HG03066 (cell line): ENCODE results near the gene CST6.
"Not testable (repeated sequence)": the region's sequence is repeated elsewhere in the genome, so short reads cannot be mapped to it uniquely, and the experiment has no call there.

Experiments
- ATAC-seq: cut with Tn5 transposase; IDR thresholded peaks from one replicate; pipeline ENCODE4 v1.9.1; 2021; ENCODE audit warnings: low read depth; ENCODE audit not compliant: unreplicated experiment

The CST6 gene

GRCh38 chr11:65982824-65983588 is 28.8 kb upstream of the CST6 start:
- no peak for ATAC-seq

GRCh38 chr11:65983589-65983987 is 28.2 kb upstream of the CST6 start:
- no peak for ATAC-seq

- no peak for ATAC-seq
Measured at GRCh38 chr11:65987336-65987735, 24.5 kb upstream of the CST6 start.

DNA sequence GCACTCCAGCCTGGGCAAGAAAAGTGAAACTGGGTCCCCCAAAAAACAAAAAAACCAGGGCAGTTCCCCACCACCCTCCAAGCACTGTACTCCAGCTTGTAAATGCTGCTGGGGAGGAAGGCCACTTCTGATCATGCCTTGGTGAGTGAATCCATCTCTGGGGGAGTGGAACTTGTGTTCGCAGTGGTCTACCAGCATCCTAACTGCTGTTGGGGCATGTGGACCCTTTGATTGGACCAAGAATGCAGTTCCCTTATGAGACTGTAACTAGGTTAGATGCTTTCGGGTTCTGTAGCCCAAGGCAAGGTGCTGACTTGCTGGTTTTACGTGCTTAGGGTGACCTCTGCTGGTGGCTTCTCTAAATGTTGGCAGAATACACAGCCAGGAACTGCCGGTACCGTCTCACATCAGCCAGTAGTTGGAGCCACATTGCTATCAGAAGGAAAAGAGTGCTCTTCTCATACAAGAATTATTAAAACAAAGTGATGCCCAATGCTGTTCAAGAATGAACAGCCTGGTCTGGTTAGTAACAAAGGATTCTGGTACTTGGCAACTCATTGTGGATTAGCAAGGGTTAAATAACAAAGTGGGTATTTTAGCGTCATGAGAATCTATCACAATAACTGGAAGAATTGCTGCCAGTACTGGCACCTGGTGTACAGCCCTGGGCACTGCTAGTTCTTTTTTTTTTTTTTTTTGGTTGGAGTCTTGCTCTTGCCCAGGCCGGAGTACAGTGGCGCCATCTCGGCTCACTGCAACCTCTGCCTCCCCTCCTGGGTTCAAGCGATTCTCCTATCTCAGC is 22.8 kb upstream of the CST6 start:
- ATAC-seq = peak; percentile 88

GRCh38 chr11:65992056-65992455 is 19.8 kb upstream of the CST6 start:
- no peak for ATAC-seq

DNA sequence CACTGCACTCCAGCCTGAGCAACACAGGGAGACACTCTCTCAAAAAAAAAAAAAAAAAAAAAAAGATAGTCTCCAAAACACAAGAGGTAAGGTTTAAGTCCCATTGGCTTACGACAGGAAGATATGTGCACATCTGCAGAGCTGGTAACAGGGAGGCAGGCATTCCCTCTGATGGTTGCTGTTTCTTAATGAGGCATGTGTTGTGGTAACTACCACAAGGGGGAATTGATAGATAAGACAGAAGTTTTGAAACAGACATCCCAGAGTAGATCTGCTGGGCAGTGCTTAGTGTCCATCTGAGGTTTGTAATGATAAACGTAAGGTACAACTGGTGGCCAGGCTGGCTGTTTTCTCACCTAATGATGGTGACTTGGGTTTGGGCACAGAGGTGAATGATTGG is 14.5 kb upstream of the CST6 start:
- no peak for ATAC-seq

DNA sequence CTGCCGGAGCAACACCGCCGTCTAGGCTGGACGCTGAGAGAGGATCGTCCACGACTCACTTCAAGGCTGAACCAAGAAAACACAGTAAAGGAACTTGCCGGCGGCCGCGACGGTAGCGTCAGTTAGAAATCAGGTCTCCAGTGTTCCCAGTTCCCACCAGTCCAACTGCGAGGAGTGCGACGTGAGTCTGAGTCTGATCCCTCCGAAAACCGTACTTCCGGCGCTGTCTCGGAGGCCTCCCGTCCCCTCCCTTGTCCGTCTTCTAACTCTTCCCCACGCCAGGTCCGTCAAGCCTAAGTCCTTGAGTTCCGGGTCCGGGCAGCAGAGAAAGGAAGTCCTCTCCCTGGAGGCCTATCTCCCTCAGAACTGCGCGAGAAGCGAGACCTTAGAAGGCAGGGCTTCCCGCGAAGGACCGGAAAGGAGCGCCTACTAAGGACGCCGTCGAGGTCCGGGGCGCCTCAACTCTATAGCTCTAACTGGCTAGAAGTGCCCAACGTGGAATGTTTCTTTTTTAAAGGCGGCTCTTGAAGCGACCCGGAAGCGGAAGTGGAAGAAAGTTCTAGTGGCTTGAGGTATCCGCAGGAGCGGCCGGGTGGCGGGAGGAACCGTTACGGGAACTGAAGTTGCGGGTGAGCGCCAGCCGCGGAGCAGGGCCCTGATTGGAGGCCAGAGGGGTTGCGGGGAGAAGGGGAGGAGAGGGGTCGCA is 9.7 kb upstream of the CST6 start, which contains the start of the genes BANF1 and EIF1AD:
Gene BANF1 (plus strand): TSS at position 562 of the 706 bp plus-strand sequence. CDS start 748 bp downstream, outside the sequence.
Gene EIF1AD (minus strand): TSS at position 216 of the 706 bp plus-strand sequence. CDS start 1,768 bp downstream, outside the sequence.
- peak; percentile 76 for ATAC-seq

GRCh38 chr11:66002648-66003225 is 9.1 kb upstream of the CST6 start:
- ATAC-seq = peak; percentile 47

- ATAC-seq = no peak
Measured at GRCh38 chr11:66003291-66003690, 8.5 kb upstream of the CST6 start.

- no peak for ATAC-seq
Measured at GRCh38 chr11:66004186-66004585, 7.6 kb upstream of the CST6 start.

GRCh38 chr11:66006134-66006890 is 5.5 kb upstream of the CST6 start:
- ATAC-seq = no peak

- no peak for ATAC-seq
Measured at GRCh38 chr11:66006891-66007176, 5.0 kb upstream of the CST6 start.

DNA sequence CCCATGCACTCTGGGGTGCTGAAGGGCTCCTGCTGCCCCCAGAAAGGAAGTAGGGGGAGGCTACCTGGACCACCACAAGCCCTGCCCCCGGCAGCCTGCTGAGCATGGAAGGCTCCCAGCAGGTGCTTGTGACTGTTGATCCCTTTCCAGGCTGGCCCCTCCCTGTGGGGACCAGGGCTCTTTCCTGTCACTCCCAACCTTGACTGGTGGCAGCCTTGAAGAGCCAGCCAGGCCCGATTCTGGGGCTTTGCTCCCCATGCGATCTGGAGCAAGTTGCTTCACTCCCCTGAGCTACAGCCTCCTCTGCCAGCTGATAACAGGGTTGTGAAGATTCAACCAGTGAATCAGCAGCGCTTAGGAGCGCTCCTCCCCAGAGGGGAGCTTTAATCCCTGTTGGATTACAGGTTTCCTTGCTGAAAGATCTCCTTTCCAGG is 4.6 kb upstream of the CST6 start:
- no peak for ATAC-seq

DNA sequence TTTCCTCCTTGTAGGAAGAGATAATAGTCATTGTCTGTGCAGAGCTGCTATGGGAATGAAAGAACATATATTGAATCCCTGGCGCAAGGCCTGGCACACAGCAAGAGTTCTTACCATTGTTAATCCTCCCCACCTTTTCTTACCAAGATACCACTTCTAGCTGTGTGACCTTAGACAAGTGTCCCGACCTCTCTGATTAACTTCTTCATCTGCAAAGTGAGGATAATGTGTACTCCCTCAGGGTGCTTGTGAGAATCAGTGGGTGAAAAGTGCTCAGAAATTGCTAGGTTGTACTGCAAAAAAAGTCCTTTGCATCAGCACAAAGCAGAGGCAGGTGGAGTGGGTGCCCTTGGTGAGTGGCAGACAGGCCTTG is 3.7 kb upstream of the CST6 start:
- no peak for ATAC-seq

DNA sequence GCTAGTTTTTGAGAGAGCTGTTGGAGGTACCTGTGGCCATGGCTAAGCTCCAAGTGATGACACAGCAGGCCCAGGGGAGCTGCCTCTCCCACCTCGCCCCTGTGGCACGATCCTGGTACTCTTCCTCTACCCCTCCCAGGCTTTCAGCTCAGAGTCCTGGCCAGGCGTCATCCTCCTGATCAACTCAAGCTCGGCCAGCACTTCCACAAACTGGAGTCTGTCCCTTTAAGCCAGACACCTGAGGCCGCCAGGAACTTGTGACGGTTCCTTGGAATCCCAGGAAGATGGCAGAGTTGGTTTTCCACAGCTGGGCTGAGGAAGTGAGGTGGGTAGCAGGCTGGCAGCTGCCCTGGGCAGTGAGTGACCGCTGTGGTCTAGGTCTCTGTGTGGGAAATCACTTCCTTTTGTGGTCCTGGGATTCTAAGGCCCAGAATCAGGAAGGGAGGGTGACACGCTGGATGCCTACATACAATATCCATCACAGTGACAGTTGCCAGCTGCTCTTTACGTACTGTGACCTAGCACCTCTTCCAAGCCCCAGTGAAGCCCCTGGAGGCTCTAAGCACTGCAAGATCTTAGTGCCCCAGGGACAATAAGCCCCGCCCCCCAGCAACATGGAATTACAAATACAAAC is 3.2 kb upstream of the CST6 start:
- no peak for ATAC-seq

- ATAC-seq = not testable (repeated sequence)
Measured at GRCh38 chr11:66010036-66010435, 1.8 kb upstream of the CST6 start.

GRCh38 chr11:66011239-66011784 is 496 bp upstream of the CST6 start:
- ATAC-seq = no peak

DNA sequence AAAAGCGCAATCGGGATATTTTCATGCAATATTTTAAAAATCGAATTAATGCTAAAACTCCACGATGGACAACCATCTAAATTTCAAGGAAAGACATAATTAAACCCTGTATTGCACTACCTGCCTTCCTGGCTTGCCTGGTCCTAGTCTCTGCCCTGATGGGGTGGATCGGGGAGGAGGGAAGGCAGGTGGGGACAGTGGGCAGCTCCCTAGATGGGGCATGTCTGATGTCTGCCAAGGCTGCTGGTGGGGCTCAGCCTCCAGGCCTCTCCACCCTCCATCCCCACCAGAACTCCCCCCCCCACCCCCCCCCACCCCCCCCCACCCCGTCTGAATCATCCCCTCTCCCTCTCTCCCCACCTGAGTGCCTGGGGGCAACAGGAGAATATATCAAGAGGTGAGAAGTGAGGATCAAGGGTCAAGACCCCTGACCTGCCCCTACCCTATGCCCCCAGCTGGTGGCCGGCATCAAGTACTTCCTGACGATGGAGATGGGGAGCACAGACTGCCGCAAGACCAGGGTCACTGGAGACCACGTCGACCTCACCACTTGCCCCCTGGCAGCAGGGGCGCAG is 650 bp downstream of the CST6 start:
- no peak for ATAC-seq
